ENCODE data around the gene WNT7B.

The WNT7B gene

DNA sequence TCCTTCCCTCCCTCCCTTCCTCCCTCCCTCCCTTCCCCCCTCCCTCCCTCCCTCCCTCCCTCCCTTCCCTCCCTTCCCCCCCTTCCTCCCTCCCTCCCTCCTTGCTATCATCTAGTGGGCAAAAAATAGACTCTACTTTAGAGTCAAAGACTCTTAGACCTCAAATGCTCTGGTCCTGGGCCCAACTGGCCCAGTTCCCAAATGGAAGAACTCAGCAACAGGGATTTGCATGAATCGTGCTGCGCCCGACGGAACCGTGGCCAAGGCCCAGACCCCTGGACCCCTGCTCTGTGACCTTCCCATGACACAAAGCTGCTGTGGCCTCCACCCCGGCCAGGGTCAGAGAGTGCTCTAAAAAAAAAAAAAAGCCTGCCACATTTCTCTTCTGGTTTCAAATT, 97.4 kb downstream of the WNT7B start:
- DNase-seq (ENCODE audit: low read depth in 4 of 4, low spot score in 1 of 4) = no peak

DNA sequence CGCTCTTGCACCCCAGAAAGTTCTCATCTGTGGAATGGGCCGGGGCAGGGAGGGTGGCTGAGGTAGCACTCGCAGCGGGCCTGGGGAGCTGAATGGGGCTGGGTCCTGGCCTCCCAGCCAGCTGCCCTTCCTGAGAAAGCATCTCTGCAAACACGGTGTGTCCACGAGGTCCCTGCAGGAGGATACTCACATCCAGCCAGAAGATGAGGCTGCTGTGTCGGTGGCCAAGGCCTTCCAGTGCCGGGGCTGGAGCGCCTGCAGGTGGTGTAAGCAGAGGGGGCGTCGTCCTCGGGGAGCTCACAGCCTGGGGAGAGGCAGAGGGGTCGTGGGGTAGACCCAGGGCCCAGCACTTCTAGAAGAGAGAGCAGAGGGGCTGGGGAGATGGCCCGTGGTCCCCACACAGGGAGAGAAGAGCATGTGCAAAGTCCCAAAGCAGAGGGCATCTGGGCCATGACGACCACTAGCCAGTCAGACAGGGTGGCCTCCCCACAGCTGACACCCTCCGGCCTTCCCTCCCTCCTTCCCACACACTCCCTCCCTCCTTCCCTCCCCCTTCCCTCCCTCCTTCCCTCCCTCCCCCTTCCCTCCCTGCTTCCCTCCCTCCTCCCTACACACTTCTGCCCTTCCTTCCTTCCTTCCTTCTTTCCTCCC, 97.9 kb downstream of the WNT7B start:
- DNase-seq (ENCODE audit: low read depth in 4 of 4, low spot score in 1 of 4) = no peak

DNA sequence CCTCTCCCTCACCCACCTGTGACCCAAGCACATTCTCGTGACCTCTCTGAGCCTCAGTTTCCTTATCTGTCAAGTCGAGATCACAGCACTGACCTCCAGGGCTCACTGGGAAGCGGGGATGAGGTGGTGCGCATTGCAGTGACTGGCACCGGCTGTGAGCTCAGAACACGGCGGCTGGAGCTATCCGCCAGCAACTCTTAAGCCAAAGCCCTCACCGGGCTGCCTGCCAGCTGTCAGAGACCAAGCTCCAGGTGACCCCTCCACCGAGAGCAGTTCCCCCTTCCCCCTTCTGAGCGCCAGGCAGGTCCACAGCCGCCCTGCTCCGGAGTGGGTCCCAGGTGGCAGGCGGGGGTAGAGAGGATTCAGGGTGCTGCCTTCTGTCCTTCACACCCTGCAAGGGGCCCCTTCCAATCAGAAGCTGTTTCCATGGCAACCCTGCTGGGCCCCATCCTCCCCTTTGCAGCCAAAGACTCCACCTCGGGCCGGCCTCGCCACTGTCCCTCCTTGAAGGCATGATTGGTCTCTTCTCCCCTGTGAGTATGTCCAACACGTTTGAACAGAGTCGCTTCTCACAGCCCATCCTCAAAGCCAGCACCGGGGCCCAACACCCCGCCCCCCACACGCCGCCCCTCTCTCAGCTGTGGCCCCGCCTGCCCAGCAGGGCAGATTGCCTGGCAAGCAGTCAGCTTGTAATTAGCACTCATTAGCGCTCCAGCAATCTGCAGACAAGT, 98.7 kb downstream of the WNT7B start:
- no peak for DNase-seq (ENCODE audit: low read depth in 4 of 4, low spot score in 1 of 4)

DNA sequence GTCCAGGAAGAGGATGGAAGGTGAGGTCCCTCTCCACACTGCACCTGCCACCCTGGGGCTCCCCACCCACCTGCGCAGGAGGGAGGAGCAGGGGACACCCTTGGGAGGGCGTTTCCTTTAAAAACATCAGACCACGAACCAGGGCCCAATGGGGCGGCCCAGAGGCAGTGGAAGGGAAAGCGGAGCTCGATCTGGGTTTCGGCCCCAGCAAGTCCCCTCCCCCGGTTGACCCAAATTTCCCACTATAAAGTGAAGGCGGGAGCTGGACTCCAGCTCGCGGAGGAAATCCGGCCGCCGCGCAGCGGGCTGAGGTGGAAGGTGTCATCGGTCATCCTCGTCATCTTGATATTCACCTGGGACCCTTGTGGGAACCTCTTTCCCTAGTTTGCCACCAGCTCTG, 99.3 kb downstream of the WNT7B start:
- no peak for DNase-seq (ENCODE audit: low read depth in 4 of 4, low spot score in 1 of 4)

DNA sequence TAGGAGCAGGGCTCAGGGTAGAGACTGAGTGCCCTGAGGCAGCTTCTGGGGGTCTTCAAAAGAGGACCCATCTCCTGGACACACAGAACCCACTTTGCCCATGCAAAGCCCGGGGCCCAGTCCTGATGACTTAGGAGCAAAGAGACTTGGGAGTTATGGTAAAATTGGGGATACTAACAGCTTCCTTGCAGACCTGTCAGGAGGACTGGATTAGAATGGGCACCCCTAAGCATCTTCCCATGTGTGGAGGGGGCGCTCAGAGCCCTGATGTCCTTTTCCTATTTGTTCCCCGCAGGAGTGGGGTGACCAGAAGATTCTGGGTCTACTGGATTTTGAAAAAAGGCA, 100.0 kb downstream of the WNT7B start:
- no peak for DNase-seq (ENCODE audit: low read depth in 4 of 4, low spot score in 1 of 4)

DNA sequence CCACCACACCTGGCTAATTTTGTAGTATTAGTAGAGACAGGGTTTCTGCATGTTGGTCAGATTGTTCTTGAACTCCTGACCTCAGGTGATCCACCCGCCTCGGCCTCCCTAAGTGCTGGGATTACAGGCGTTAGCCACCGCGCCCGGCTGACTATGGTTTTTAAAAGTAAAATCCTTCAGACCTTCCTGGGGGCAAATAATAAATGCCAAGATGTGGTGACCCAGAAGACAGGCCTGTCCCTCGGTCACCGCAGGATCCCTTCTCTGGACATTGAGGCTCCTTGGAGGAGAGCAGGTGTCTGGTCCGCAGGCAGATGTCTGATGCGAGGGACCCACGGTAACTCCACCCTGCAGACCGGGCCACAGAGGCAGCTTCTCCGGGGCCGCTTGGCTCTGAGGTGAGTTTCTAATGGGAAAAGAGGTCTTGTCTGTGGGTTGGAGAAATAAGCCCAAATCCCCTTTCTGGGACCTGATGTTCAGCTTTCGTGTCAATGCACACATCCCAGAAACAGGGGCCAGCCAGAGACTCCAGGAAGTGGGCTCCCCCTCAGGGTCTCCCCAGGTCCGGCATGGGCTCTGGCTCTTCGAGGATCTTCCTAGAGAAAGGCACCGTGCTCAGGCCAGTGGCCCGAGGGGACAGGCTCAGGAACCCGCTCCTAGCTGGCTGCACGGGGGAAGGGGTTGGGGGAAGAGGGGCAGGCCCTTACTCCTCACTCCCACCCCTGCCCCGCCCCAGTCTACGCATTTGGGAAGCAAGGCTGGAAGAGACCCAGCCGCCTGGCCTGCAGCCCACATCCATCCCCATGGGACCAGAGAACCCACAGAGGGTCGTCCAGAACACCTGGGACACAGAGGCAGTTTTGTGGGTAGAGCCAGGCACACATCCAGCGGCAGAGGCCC, 100.6 kb downstream of the WNT7B start:
- no peak for DNase-seq (ENCODE audit: low read depth in 4 of 4, low spot score in 1 of 4)

DNA sequence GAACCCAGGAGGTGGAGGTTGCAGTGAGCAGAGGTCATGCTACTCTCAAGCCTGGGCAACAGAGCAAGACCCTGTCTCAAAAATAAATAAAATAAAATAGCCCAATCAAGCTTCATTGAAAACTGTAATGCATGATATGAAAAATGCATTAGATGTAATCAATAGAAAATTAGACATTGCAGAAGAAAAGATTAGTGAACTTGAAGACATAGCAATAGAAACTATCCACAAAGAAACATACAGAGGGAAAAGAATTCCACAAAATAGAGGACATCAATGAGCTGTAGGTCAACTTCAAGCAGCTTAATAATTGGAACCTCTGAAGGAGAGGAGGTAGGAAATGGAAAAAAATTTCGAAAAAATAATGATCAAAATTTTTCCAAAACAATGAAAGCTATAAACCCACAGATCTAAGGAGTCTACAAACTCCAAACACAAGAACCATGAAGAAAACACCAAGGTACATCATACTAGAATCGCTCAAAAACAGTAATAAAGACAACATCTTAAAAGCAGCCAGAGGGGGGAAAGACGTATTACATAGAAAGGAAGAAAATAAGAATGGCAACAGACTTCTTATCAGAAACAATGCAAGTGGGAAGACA, 104.2 kb downstream of the WNT7B start:
- no peak for DNase-seq (ENCODE audit: low read depth in 4 of 4, low spot score in 1 of 4)

DNA sequence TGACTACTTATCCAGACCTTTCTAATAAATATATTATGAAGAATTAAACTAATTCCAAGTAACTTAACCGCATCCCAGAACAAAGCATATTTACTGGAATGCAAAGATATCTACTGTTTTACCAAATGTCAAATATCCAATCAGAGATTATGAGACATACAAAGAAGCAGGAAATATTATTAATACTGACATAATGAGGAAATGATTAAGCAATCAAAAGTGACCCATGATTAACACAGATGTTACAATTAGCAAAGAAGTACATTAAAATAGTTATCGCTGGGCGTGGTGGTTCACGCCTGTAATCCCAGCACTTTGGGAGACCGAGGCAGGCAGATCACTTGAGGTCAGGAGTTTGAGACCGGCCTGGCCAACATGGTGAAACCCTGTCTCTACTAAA, 105.2 kb downstream of the WNT7B start:
- no peak for DNase-seq (ENCODE audit: low read depth in 4 of 4, low spot score in 1 of 4)

All from stimulated activated CD4-positive, alpha-beta T cell treated with anti-CD3 and anti-CD28 coated beads, Interleukin-1b, Interleukin-23, amount 100 ng/mL, for 24 hours (primary cell).